HG03575 (cell line): Measurements from ENCODE around the gene LY6G5B.
"Not testable (repeated sequence)": the region's sequence is repeated elsewhere in the genome, so short reads cannot be mapped to it uniquely, and the experiment has no call there.

Experiments
- ATAC-seq: cut with Tn5 transposase; IDR thresholded peaks from one replicate; pipeline ENCODE4 v1.9.1; 2021; ENCODE audit not compliant: unreplicated experiment, insufficient number of reproducible peaks, low FRiP score; ENCODE audit errors: extremely low read depth

The LY6G5B gene

GRCh38 chr6:31707701-31708100 is 37.9 kb downstream of the LY6G5B start:
- no peak for ATAC-seq

- ATAC-seq, result no peak
These were observed 38.4 kb downstream of the LY6G5B start for GRCh38 chr6:31708224-31708623.

- not testable (repeated sequence) for ATAC-seq
These were observed 39.4 kb downstream of the LY6G5B start for GRCh38 chr6:31709157-31709556.

GRCh38 chr6:31710523-31711219 is 40.9 kb downstream of the LY6G5B start:
- no peak for ATAC-seq

GRCh38 chr6:31711233-31711632 is 41.5 kb downstream of the LY6G5B start:
- no peak for ATAC-seq

DNA sequence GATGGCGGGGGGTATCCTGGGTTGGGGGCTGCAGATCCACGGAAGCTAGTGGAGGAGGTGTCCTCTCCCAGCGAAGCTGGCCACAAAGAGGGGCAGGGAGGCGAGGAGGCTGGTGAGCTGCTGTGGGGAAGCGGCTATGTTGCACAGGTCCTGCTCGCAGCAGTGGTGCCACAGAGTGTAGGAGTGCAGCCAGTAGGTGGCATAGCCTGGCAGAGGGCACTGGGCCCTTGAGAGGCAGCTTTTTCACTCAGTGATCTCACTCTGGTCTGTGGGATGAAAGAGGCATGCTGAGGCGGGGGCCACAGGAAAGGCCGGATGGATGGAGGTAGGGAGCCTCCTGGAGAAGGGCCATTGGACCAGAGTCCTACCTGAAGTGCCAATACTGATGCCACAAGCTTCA is 42.5 kb downstream of the LY6G5B start:
- ATAC-seq, result no peak

DNA sequence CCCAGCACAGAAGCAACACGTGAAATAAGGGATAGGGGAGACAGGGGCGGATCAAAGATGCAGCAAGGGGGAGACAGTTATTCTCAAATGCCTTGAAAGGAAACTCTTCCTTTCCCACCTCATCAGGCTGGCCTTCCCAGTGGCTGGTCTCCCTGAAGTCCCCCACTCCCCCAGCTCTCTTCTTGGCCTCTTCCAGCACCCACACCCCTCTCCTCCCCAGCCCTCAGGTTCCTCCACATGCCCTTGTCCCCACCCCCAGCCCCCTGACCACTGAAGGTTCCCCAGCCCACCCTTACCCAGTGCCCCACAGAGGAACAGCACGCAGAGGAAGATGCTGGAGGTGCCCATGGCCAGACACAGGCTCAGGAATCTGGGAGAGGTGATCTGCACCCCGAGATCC is 43.7 kb downstream of the LY6G5B start:
- no peak for ATAC-seq

- no peak for ATAC-seq
These were observed 44.4 kb downstream of the LY6G5B start for GRCh38 chr6:31713991-31714684.

GRCh38 chr6:31715022-31715958 is 45.5 kb downstream of the LY6G5B start, which contains the start of gene LY6G6D:
LY6G6D (plus strand) TSS chr6:31715348; CDS start chr6:31715356, 8 bp downstream.
- no peak for ATAC-seq

- ATAC-seq, result no peak
These were observed 47.9 kb downstream of the LY6G5B start for GRCh38 chr6:31717499-31718222.

GRCh38 chr6:31718265-31718664 is 48.5 kb downstream of the LY6G5B start:
- no peak for ATAC-seq

GRCh38 chr6:31719001-31719400 is 49.2 kb downstream of the LY6G5B start:
- no peak for ATAC-seq

DNA sequence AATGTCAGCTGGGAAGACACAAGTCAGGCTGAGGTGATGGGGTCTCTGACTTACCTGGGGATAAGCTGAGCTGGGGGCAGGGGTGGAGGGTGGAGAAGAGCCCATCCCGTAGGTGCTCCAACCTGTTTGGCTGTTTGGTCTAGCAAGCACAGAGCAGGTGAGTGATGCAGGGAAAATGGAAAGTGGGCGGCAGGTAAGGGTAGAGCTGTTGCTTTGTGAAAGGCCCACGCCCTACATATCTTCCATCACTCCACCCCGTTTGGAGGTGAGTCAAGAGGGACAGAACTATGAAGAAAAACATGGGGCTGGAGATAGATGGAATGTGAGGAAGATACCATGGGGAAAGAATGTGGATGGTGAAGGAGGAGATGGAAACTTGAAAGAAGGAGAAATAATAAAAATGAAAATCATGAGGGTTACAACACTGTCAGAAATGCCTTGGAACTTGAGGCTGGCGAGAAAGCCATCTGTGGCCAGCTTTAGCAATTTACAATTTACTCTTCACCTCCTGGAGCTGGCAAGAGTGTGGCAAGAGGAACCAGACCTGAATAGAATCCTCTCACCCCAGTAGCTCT is 50.5 kb downstream of the LY6G5B start:
- no peak for ATAC-seq

DNA sequence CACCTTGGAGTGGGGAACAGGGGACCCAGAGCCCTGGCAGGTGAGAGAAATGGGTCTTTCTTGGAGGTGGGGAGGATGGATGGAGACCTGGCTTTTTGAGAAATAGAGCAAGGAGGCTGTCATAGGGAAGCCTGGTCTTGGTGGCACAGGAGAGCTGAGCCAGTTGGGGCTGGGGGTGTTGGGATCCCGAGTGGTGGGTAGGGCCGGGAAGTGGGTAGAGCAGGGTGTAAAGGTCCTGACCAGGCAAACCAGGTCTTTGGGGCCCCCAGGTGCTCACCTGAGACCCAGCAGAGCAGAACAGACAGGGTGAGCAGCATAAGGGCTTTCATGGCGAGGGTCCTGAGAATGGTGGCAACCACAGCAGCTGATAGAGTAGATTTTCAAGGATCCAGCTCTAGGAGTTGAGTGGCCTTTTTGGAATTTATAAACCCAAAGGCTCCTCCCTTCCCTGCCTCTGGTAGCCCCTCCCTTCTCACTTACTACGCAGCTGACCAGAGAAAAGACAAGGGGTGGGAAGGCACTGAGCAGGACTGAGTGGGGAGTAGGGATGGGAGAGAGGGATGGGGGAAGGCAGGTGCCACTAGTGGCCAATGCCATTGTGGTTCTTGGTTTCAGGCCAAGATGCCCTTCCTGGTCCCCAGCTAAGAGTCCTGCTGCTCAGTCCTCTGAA is 51.7 kb downstream of the LY6G5B start, which contains the start of gene LY6G6C:
LY6G6C (minus strand) TSS at position 396 of the 670 bp plus-strand sequence; CDS start at position 329, 67 bp downstream.
- no peak for ATAC-seq

DNA sequence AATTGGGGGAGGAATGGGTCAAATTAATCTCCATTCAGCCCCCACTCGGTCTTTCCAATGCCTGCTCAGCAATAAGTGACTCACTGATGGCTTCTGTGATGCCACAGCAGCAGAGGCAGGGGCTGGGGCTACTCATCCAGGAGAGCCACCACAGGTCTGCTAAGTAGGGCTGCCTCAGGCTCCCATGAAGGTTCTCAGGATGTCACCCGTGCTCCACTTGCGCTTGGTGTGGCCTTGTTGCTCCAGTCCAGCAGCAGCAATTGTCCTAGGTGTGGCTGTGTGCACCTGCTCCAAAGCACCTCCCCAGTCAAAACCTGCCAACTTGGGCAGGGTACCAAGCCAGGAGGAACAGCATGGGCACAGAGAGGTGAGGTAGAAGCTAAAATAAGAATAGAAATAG is 52.4 kb downstream of the LY6G5B start:
- no peak for ATAC-seq
